HFF-Myc (cell line): ENCODE results near the gene CNPPD1.

Experiments used
- DNase-seq: peaks from one replicate; pipeline ENCODE4 v3.0.0-alpha.2; 2011; ENCODE audit warnings: low read depth; ENCODE audit errors: extremely low read depth
- H3K4me3 ChIP-seq: replicated peaks from 2 replicates; pipeline ENCODE4 v1.5.1; 2011; ENCODE audit warnings: low read depth, mild to moderate bottlenecking, control low read depth, low read length
- TF ChIP-seq, protein P1 (sequence below): IDR thresholded peaks from 2 replicates; pipeline ENCODE4 v1.5.1; 2012; ENCODE audit warnings: mild to moderate bottlenecking, low read depth, low read length, control low read depth; ENCODE audit errors: missing control alignments

CNPPD1 gene

DNA sequence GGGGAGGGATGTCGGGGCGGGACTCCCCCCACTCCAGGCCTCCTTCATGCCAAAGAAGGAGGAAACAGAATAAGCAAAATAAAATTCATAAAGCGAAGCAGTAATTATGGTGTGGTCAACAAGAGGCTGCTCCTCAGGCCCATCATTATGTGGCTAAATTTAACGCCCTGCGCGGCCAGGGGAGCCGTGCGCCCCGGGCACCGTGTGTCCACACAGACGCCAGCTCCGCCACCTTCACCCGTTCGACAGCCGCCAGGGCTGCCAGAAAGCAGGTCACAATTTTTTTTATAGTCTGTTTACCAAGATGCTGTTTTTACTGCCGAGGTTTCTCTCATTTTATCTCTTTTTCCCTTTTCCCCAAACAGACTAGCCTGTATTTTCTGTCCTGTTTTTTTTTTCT, 47.1 kb downstream of the CNPPD1 start:
- no peak for DNase-seq
- TF ChIP-seq, protein P1, sequence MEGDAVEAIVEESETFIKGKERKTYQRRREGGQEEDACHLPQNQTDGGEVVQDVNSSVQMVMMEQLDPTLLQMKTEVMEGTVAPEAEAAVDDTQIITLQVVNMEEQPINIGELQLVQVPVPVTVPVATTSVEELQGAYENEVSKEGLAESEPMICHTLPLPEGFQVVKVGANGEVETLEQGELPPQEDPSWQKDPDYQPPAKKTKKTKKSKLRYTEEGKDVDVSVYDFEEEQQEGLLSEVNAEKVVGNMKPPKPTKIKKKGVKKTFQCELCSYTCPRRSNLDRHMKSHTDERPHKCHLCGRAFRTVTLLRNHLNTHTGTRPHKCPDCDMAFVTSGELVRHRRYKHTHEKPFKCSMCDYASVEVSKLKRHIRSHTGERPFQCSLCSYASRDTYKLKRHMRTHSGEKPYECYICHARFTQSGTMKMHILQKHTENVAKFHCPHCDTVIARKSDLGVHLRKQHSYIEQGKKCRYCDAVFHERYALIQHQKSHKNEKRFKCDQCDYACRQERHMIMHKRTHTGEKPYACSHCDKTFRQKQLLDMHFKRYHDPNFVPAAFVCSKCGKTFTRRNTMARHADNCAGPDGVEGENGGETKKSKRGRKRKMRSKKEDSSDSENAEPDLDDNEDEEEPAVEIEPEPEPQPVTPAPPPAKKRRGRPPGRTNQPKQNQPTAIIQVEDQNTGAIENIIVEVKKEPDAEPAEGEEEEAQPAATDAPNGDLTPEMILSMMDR, result no peak
- H3K4me3 ChIP-seq, result no peak overlapping the region

DNA sequence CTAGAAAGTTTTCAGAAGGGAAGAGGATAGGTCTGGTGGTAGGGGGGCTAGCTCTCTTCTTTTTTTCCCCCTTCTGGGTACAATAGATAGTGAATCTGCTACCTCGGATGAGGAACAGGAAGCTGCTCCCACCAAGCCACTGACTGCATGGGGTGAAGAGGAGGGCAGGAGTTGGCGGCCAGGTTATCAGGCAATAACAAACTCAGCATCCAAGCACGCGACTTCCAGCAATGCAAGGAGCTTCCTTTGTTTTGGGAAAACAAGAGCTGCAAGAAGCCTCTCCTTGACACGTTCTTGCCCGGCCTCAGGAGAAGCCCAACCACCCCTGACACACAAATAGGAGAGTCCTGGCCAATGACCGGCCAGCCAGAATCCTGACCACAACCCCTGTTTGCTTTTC, 48.3 kb downstream of the CNPPD1 start:
- TF ChIP-seq, protein P1, result no peak
- H3K4me3 ChIP-seq, result no peak overlapping the region
- DNase-seq, result no peak

GRCh38 chr2:219127037-219127635, 49.6 kb downstream of the CNPPD1 start:
- TF ChIP-seq, protein P1, result no peak
- DNase-seq, result no peak
- H3K4me3 ChIP-seq, result no peak overlapping the region

GRCh38 chr2:219126555-219126954, 50.2 kb downstream of the CNPPD1 start:
- no peak for DNase-seq
- H3K4me3 ChIP-seq, result no peak overlapping the region
- TF ChIP-seq, protein P1, result no peak

DNA sequence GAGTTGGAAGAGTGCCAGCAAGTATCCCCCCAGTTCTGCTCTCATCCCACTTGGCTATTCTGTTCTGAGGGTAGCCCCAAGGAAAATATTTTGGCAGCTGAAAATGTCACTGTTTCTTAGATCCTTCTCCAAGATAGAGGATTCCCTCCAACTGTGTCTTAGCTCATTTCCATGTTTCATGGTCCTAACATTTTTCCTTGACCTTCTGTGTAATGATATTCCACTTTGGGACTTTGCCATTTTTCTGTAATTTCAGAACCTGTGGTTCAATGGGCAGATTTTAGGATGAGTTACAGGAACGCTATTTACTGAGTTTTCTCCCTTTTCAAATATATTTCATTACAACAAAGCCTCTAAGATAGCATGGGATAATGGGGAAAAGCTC, 50.8 kb downstream of the CNPPD1 start:
- TF ChIP-seq, protein P1, result no peak
- DNase-seq, result no peak
- no peak overlapping the region for H3K4me3 ChIP-seq

DNA sequence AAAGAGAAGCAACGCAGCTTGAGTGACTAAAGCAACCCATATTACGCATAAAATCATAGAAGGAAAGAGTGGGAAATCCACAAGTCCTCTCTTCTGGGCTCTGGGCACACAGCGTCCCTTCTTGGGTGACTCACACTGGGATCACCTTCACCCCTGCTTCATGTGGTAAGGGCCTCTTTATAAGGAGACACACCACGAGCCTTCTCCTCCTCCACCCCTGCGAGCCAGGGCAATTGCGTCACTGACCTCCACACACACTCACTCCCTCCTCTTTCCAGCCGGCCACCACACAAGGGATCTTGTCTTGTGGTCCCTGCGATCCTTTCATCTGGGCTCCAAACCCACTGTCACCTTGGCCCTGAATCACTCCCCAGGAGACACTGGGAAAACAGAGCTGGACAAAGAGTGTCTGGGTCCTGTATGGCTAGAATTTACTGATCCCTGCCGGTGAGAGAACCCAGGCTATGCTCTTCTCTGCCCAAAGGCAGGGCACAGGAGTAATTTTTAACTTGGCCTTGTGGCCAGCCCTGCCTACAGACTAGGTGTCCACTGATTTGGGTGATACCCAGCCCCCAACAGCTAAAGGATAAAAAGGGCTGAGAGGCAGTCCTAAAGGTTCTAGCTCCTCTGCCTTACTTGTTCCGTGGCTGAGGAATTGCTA, 51.4 kb downstream of the CNPPD1 start:
- TF ChIP-seq, protein P1, result no peak
- H3K4me3 ChIP-seq, result no peak overlapping the region
- DNase-seq, result no peak
